ENCODE measurements around the gene FLRT1. TPM values are rescaled to one million over a fixed set of nuclear protein-coding genes. Genes with fewer than 3 reads are reported as not detected.

Gene FLRT1
- total RNA-seq, 1 experiment from 2014 or later: 0.31 TPM

GRCh38 chr11:64010783-64011182 is 24.9 kb upstream of the FLRT1 start:
- Histone ChIP-seq H2BK5ac (ENCODE audit: insufficient read length, low read length) (no peak overlapping the region), H3K14ac (ENCODE audit: insufficient read depth, low read length) (no peak overlapping the region), H3K4me2 (ENCODE audit: insufficient read depth, insufficient read length, low read length) (no peak overlapping the region), H4K5ac (ENCODE audit: insufficient read length, low read depth, low read length) (no peak overlapping the region), H3K23ac (ENCODE audit: insufficient read length, low read depth, low read length) (no peak overlapping the region), H3K79me1 (ENCODE audit: insufficient read depth, low read depth, low read length, poor library complexity, severe bottlenecking) (no peaks in the 10 kb centered on the region), H2AK5ac (ENCODE audit: insufficient read length, low read length) (no peak overlapping the region), H2BK20ac (ENCODE audit: low read depth, low read length, poor library complexity, severe bottlenecking) (no peak overlapping the region), H3K23me2 (ENCODE audit: insufficient read length, low read depth, low read length, poor library complexity, severe bottlenecking) (peaks cover 11% of the 10 kb centered on the region), H3K56ac (ENCODE audit: insufficient read length, low read depth, low read length) (no peak overlapping the region), H2AFZ (ENCODE audit: low read length) (no peak overlapping the region), H4K91ac (ENCODE audit: insufficient read length, low read depth, low read length) (no peak overlapping the region), H4K20me1 (ENCODE audit: control insufficient read depth, insufficient read depth, insufficient read length) (no peaks in the 10 kb centered on the region), H3K4me1 (ENCODE audit: insufficient read depth, low read length) (no peaks in the 10 kb centered on the region), H2BK15ac (ENCODE audit: low read depth, low read length) (no peak overlapping the region), H3K4ac (ENCODE audit: low read depth, low read length) (no peak overlapping the region), H2BK12ac (ENCODE audit: insufficient read length, low read depth, low read length) (no peak overlapping the region), H3K9me3 (ENCODE audit: control insufficient read depth, low read depth, low read length) (no peaks in the 10 kb centered on the region), H4K8ac (replicated peaks; ENCODE audit: insufficient read length, low read depth, low read length) (no peak overlapping the region), H3K9ac (ENCODE audit: extremely low read depth, insufficient read length, low read length) (no peak overlapping the region), H3K27me3 (ENCODE audit: insufficient read depth, low read length) (peaks cover 30% of the 10 kb centered on the region; the same call in 1 of the 2 replicates), H3K18ac (ENCODE audit: insufficient read length, low read depth, low read length) (no peak overlapping the region), H3K27ac (ENCODE audit: insufficient read length, low read depth, low read length) (no peak overlapping the region), H2BK120ac (ENCODE audit: low read depth, low read length, poor library complexity, severe bottlenecking) (no peak overlapping the region), H3T11ph (ENCODE audit: low read length) (no peak overlapping the region), H3K79me2 (ENCODE audit: insufficient read depth, low read length) (no peaks in the 10 kb centered on the region)
- no peak for DNase-seq
- H3K36me3 Mint-ChIP-seq (ENCODE audit: insufficient read depth in 1 of 3, low read depth in 3 of 3): peaks cover 2 to 10% (median 4%) of the 10 kb centered on the region in 3 experiments; a peak in 5 of 7 replicates
- WGBS (ENCODE audit: extremely low coverage, insufficient read length, low lambda C conversion rate): no CpG with 5 or more reads among the region's 2 CpGs
- no peak overlapping the region; a peak in 1 of 5 replicates for H3K4me3 Mint-ChIP-seq
- H3K9me3 Mint-ChIP-seq: peaks cover 9 to 14% of the 10 kb centered on the region in 2 experiments; a peak in 3 of 5 replicates
- peaks cover 92% of the 10 kb centered on the region for H3K27me3 Mint-ChIP-seq (ENCODE audit: low read depth)
- H3K4me1 Mint-ChIP-seq: peaks cover 16 to 20% of the 10 kb centered on the region in 2 experiments
- TF ChIP-seq CTCF (conservative IDR thresholded peaks at IDR 0.05): no peak
- no peak overlapping the region for H3K27ac Mint-ChIP-seq

Measured in H9 (cell line).